ENCODE data around the gene RPTOR. TPM values are rescaled to one million over a fixed set of nuclear protein-coding genes. Genes with fewer than 3 reads are reported as not detected.

RPTOR gene
- polyA plus RNA-seq, 1 of the 3 experiments (the other 2 are of a cell fraction): 14.9 TPM

- Histone ChIP-seq H3K9me2 (no peaks in the 10 kb centered on the region), H3K36me3 (replicated peaks in 1 of 2; ENCODE audit: control insufficient read depth in 1 of 2, insufficient read depth in 2 of 2, low read length in 1 of 2) (peaks cover 6 to 13% of the 10 kb centered on the region in 2 experiments), H3K27ac (ENCODE audit: low read depth in 2 of 2, low read length in 1 of 2) (peak overlapping the region in 1 of 2 experiments; percentile 87; a peak in 2 of 4 replicates), H2AFZ (ENCODE audit: low read depth) (no peak overlapping the region), H3K4me2 (no peak overlapping the region), H4K20me1 (ENCODE audit: insufficient read depth) (0 out of 2 replicates have a peak, but pooled peaks cover 3% of the 10 kb centered on the region), H3K9ac (no peak overlapping the region), H3K9me3 (no peaks in the 10 kb centered on the region), H3K79me2 (ENCODE audit: insufficient read depth) (no peaks in the 10 kb centered on the region), H3F3A (replicated peaks; ENCODE audit: insufficient read depth) (peaks cover 28% of the 10 kb centered on the region), H3K27me3 (ENCODE audit: insufficient read depth) (no peaks in the 10 kb centered on the region), H3K4me3 (ENCODE audit: low read depth in 2 of 2, low read length in 1 of 2) (no peak overlapping the region), H3K4me1 (ENCODE audit: control insufficient read depth in 1 of 2, insufficient read depth in 2 of 2, low read depth in 1 of 2, low read length in 1 of 2) (peaks cover 0 to 26% of the 10 kb centered on the region in 2 experiments; a peak in 3 of 4 replicates)
- POLR2A ChIA-PET: interaction anchor here (2.3 kb wide), 1 partner anchor 435 kb away, joined by 5 read pairs; no protein-coding TSS in a partner anchor
- TF ChIP-seq FOXM1 (IDR thresholded peaks at IDR 0.05; ENCODE audit: low read depth) (no peak), CTCF (IDR thresholded peaks at IDR 0.05) (peak; percentile 36)
- 94% methylated on average over 31 of the region's 31 CpGs for WGBS (ENCODE audit: low lambda C conversion rate)
- CTCF ChIA-PET: no interaction called here
- no peak for DNase-seq
Observed at GRCh38 chr17:80890196-80890920, 345.7 kb downstream of the RPTOR start.

- Histone ChIP-seq H3K27me3 (ENCODE audit: insufficient read depth) (no peaks in the 10 kb centered on the region), H3K4me1 (ENCODE audit: control insufficient read depth in 1 of 2, insufficient read depth in 2 of 2, low read depth in 1 of 2, low read length in 1 of 2) (peaks cover 0 to 26% of the 10 kb centered on the region in 2 experiments; a peak in 3 of 4 replicates), H3F3A (replicated peaks; ENCODE audit: insufficient read depth) (peaks cover 28% of the 10 kb centered on the region), H2AFZ (ENCODE audit: low read depth) (no peak overlapping the region), H3K36me3 (replicated peaks in 1 of 2; ENCODE audit: control insufficient read depth in 1 of 2, insufficient read depth in 2 of 2, low read length in 1 of 2) (peaks cover 5 to 19% of the 10 kb centered on the region in 2 experiments), H3K4me3 (ENCODE audit: low read depth in 2 of 2, low read length in 1 of 2) (no peak overlapping the region), H3K9me3 (no peaks in the 10 kb centered on the region), H4K20me1 (ENCODE audit: insufficient read depth) (0 out of 2 replicates have a peak, but pooled peaks cover 3% of the 10 kb centered on the region), H3K9ac (peak overlapping the region; percentile 33; the same call in 1 of the 2 replicates), H3K27ac (ENCODE audit: low read depth in 2 of 2, low read length in 1 of 2) (peak overlapping the region; percentile 51 to 87; a peak in 3 of 4 replicates), H3K79me2 (ENCODE audit: insufficient read depth) (no peaks in the 10 kb centered on the region), H3K4me2 (peak overlapping the region; percentile 62), H3K9me2 (no peaks in the 10 kb centered on the region)
- 82% methylated on average over 18 of the region's 18 CpGs for WGBS (ENCODE audit: low lambda C conversion rate)
- ChIA-PET POLR2A (no interaction called here), CTCF (no interaction called here)
- no peak for DNase-seq
- no peak for TF ChIP-seq JUND (IDR thresholded peaks at IDR 0.05)
- no peak for TF ChIP-seq RAD21 (IDR thresholded peaks at IDR 0.05; ENCODE audit: low read length)
- no peak for TF ChIP-seq ZBTB33 (IDR thresholded peaks at IDR 0.05; ENCODE audit: borderline replicate concordance, low read depth)
- no peak for TF ChIP-seq SIN3A (IDR thresholded peaks at IDR 0.05; ENCODE audit: borderline replicate concordance, low read depth, low read length)
- TF ChIP-seq TEAD4 (IDR thresholded peaks at IDR 0.05; ENCODE audit: borderline replicate concordance, insufficient read depth): no peak
- TF ChIP-seq ELF1 (IDR thresholded peaks at IDR 0.05): no peak
- TF ChIP-seq POLR2AphosphoS5 (IDR thresholded peaks at IDR 0.05; ENCODE audit: low read depth, low read length): no peak
- no peak for TF ChIP-seq IRF3 (IDR thresholded peaks at IDR 0.05; ENCODE audit: low read depth, low read length)
- TF ChIP-seq MAX (IDR thresholded peaks at IDR 0.05; ENCODE audit: low read depth): no peak
- no peak for TF ChIP-seq GABPA (IDR thresholded peaks at IDR 0.05; ENCODE audit: low read depth)
- TF ChIP-seq RXRA (IDR thresholded peaks at IDR 0.05; ENCODE audit: borderline replicate concordance, low read depth): no peak
- TF ChIP-seq SMC3 (IDR thresholded peaks at IDR 0.05; ENCODE audit: low read depth, low read length): no peak
- no peak for TF ChIP-seq CTCF (IDR thresholded peaks at IDR 0.05)
- no peak for TF ChIP-seq EP300 (IDR thresholded peaks at IDR 0.05; ENCODE audit: borderline replicate concordance in 1 of 2, low read depth in 1 of 2, low read length in 1 of 2)
- no peak for TF ChIP-seq RCOR1 (IDR thresholded peaks at IDR 0.05; ENCODE audit: low read length)
- TF ChIP-seq EZH2phosphoT487 (IDR thresholded peaks at IDR 0.05; ENCODE audit: borderline replicate concordance, low read depth): no peak
- no peak for TF ChIP-seq NFIC (IDR thresholded peaks at IDR 0.05; ENCODE audit: borderline replicate concordance)
Observed at GRCh38 chr17:80890921-80891396, 346.3 kb downstream of the RPTOR start.
